ENCODE data around the gene TPGS2.
"Not testable (repeated sequence)": the region's sequence is repeated elsewhere in the genome, so short reads cannot be mapped to it uniquely, and the experiment has no call there.

TPGS2 gene

DNA sequence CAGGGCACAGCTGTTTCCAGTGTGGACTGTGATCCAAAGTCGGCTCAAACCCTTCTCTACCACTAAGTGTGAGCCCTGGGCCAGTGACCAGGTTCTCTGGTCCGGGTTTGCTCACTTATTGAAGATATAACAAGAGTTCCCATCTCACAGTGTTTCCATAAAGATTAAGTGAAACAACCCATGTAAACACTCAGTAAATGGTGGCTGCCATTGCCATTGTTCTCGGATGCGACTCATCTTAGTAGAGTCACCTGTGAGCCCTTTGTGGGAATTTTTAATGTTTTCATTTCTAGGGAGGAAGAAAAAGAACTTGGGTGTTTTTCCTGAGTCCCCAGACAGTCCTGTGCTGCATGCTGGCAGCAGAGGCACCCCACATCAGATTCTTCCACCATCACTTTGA, 53.4 kb downstream of the TPGS2 start:
- Histone ChIP-seq H3K4me3 (ENCODE audit: low read length) (no peak overlapping the region), H3K9ac (ENCODE audit: low read depth, low read length) (no peak overlapping the region), H3K4me1 (ENCODE audit: insufficient read depth, low read length) (peaks cover 3% of the 10 kb centered on the region; the same call in 1 of the 2 replicates), H3K36me3 (ENCODE audit: insufficient read depth, low read length) (no peaks in the 10 kb centered on the region), H3K9me3 (ENCODE audit: insufficient read depth, low read depth, low read length) (no peaks in the 10 kb centered on the region), H3K27ac (ENCODE audit: low read depth, low read length) (no peak overlapping the region), H3K27me3 (ENCODE audit: insufficient read depth, low read length) (no peaks in the 10 kb centered on the region)
- WGBS = 95% methylated on average over 4 of the region's 4 CpGs

DNA sequence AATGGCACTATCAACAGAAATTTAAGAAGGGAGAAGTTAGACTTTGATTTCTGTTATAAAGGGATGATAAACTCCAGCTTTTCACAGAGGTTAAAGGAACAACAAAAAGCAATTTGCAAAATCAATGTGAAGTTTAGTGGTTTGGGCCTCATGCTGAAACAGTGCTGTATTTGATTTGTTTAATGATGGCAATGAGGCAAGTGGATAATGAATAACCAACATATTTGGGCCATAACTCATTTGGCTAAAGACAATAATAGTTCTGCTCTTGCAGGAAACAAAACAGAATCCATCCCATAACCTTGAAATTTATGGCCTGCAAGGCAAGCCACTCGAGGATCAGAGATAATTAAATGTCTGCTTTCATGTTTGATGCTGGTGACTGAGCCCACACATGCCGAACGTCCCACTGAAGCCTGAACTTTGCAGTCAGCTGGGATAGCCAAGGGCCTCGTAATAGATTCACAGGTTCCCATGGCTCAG, 56.5 kb downstream of the TPGS2 start:
- Histone ChIP-seq H3K36me3 (ENCODE audit: insufficient read depth, low read length) (no peaks in the 10 kb centered on the region), H3K4me3 (ENCODE audit: low read length) (no peak overlapping the region), H3K4me1 (ENCODE audit: insufficient read depth, low read length) (peaks cover 3% of the 10 kb centered on the region; the same call in 1 of the 2 replicates), H3K9me3 (ENCODE audit: insufficient read depth, low read depth, low read length) (no peaks in the 10 kb centered on the region), H3K27me3 (ENCODE audit: insufficient read depth, low read length) (no peaks in the 10 kb centered on the region), H3K27ac (ENCODE audit: low read depth, low read length) (no peak overlapping the region), H3K9ac (ENCODE audit: low read depth, low read length) (no peak overlapping the region)
- WGBS = 91% methylated on average over 4 of the region's 4 CpGs

DNA sequence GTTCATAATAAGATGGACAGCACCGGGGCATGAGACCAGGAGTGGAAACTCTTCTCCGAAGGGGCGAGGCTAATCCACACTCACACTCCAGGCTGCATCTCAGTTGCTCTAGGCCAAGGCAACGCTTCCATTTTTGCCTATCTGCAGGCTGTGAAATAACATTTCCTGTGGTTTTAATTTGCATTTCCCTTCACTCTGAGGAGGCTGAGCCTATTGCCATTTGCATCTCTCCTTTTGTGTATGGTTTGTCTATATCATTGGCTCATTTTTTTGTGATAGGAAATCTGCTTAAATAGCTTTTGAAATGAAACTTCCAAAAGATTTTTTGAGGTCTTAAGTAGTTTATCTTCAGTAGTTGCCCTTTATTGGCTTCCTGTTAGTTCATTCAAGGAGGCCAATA, 57.6 kb downstream of the TPGS2 start:
- Histone ChIP-seq H3K4me3 (ENCODE audit: low read length) (no peak overlapping the region), H3K36me3 (ENCODE audit: insufficient read depth, low read length) (no peaks in the 10 kb centered on the region), H3K4me1 (ENCODE audit: insufficient read depth, low read length) (peaks cover 3% of the 10 kb centered on the region; the same call in 1 of the 2 replicates), H3K27ac (ENCODE audit: low read depth, low read length) (no peak overlapping the region), H3K9me3 (ENCODE audit: insufficient read depth, low read depth, low read length) (no peaks in the 10 kb centered on the region), H3K9ac (ENCODE audit: low read depth, low read length) (no peak overlapping the region), H3K27me3 (ENCODE audit: insufficient read depth, low read length) (no peaks in the 10 kb centered on the region)
- 89% methylated on average over 4 of the region's 4 CpGs for WGBS

DNA sequence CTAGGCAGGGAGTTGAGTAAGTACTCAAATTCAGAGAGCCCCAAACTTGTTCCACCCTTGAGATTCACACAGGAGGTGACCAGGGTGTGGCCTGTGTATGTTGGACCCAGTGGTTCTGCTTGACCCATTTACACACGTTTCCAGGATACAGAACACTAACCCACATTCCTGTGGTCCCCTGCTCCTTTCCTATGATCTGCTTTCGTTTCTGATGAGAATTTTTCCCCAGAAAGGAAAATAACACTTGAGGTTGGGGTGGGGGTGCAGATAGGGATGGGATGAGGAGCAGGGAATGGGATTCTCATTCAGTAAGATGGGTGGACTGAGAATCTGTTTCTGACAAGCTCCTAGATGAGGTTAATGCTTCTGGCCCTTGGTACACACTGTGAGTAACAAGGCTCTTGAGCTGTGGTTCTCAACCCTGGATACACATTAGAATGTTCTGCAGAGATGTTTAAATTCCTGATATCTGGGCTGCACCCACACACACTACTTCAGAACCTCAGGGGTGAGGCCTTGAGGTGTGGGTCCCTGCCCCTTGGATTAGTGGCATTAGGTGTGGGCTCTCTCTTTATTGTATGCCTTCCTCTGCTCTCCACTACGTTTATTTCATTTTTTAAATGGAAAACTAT, 58.4 kb downstream of the TPGS2 start:
- H3K4me3 ChIP-seq (ENCODE audit: low read length) = no peak overlapping the region
- no peaks in the 10 kb centered on the region for H3K9me3 ChIP-seq (ENCODE audit: insufficient read depth, low read depth, low read length)
- no peak overlapping the region for H3K27ac ChIP-seq (ENCODE audit: low read depth, low read length)
- 97% methylated on average over 3 of the region's 3 CpGs for WGBS
- H3K27me3 ChIP-seq (ENCODE audit: insufficient read depth, low read length) = no peaks in the 10 kb centered on the region
- H3K4me1 ChIP-seq (ENCODE audit: insufficient read depth, low read length) = peaks cover 3% of the 10 kb centered on the region; the same call in 1 of the 2 replicates
- no peak overlapping the region for H3K9ac ChIP-seq (ENCODE audit: low read depth, low read length)
- H3K36me3 ChIP-seq (ENCODE audit: insufficient read depth, low read length) = no peaks in the 10 kb centered on the region

DNA sequence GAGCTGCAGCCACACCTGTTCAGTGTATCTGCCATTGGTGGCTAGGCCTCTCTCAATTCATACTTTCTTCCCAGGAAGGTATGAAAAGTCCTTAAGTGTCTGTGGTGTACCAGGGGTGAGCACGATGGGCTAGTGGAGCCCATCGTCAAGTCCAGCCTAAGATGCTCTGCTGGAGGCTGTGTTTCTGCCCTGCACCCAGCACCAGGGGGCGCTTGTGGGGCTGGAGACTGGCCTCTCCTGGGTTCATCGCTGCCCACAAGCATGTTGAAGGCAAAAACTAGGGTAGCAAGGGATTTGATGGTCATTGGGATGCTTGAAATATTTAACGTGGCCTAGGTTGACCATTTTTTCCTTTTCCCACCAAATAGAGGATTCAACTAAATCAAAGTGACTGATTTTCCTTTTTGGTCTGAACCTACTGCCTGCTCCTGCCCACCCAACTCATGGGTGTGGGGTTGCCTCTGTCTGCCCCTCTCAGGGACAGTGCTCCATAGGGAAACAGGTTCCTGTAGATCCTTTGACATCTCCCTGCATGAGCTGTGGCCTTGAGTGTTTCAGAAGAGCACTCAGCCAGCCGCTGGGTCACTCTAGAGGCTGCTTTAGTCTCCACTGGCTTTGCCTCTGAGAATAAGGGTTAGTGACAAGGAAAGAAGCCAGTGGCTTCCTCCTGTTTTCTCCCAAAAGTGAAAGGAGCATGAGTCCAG, 59.0 kb downstream of the TPGS2 start:
- no peaks in the 10 kb centered on the region for H3K36me3 ChIP-seq (ENCODE audit: insufficient read depth, low read length)
- H3K9ac ChIP-seq (ENCODE audit: low read depth, low read length) = no peak overlapping the region
- no peaks in the 10 kb centered on the region for H3K27me3 ChIP-seq (ENCODE audit: insufficient read depth, low read length)
- no peak overlapping the region for H3K4me3 ChIP-seq (ENCODE audit: low read length)
- peaks cover 3% of the 10 kb centered on the region; the same call in 1 of the 2 replicates for H3K4me1 ChIP-seq (ENCODE audit: insufficient read depth, low read length)
- WGBS = 71% methylated on average over 6 of the region's 6 CpGs
- H3K9me3 ChIP-seq (ENCODE audit: insufficient read depth, low read depth, low read length) = no peaks in the 10 kb centered on the region
- no peak overlapping the region for H3K27ac ChIP-seq (ENCODE audit: low read depth, low read length)

DNA sequence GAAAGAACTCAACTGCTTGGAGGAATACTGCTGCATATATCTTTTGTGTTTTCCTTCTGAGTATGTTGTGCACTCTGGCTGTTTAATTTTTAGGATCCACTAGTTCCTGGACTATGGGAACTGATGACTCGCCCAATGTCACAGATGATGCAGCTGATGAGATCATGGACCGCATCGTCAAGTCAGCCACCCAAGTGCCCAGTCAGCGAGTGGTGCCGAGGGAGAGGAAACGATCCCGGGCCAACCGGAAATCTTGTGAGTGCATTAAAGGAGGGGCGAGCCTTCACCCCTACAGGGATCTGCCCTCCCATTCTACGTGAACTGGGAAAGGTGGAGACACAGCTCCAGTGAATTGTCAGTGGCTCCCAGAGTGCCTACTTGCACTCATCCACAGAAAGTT, 59.6 kb downstream of the TPGS2 start:
- 93% methylated on average over 10 of the region's 10 CpGs for WGBS
- H3K27me3 ChIP-seq (ENCODE audit: insufficient read depth, low read length) = no peaks in the 10 kb centered on the region

DNA sequence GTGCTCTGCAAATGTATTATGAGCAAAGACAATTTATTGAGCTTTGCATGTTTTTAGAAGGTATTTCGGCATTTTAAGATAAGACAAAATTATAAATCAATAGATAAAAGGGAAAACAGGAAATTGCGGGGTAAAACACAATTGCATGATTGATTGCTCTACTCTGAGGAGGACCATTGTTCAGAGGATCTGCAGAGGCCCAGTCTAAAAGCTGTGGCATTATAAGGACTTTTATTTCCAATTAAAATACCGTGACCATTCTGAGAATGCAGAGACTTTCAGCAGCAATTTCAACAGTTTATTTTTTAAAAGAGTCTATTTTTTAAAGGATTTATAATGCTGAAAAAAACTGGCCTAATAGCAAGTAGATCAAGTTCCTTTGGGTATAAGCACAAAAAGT, 62.0 kb downstream of the TPGS2 start:
- WGBS = 100% methylated on average over 2 of the region's 3 CpGs
- Histone ChIP-seq H3K9me3 (ENCODE audit: insufficient read depth, low read depth, low read length) (no peaks in the 10 kb centered on the region), H3K9ac (ENCODE audit: low read depth, low read length) (no peak overlapping the region), H3K27me3 (ENCODE audit: insufficient read depth, low read length) (no peaks in the 10 kb centered on the region), H3K4me1 (ENCODE audit: insufficient read depth, low read length) (peaks cover 3% of the 10 kb centered on the region; the same call in 1 of the 2 replicates), H3K36me3 (ENCODE audit: insufficient read depth, low read length) (peaks cover 3% of the 10 kb centered on the region; the same call in 1 of the 2 replicates), H3K4me3 (ENCODE audit: low read length) (no peak overlapping the region), H3K27ac (ENCODE audit: low read depth, low read length) (no peak overlapping the region)

More for the DNA sequence above, 59.6 kb downstream of the TPGS2 start:
- H3K4me3 ChIP-seq (ENCODE audit: low read length) = no peak overlapping the region
- peaks cover 3% of the 10 kb centered on the region; the same call in 1 of the 2 replicates for H3K4me1 ChIP-seq (ENCODE audit: insufficient read depth, low read length)
- H3K9me3 ChIP-seq (ENCODE audit: insufficient read depth, low read depth, low read length) = no peaks in the 10 kb centered on the region
- no peaks in the 10 kb centered on the region for H3K36me3 ChIP-seq (ENCODE audit: insufficient read depth, low read length)
- H3K27ac ChIP-seq (ENCODE audit: low read depth, low read length) = no peak overlapping the region
- H3K9ac ChIP-seq (ENCODE audit: low read depth, low read length) = no peak overlapping the region

DNA sequence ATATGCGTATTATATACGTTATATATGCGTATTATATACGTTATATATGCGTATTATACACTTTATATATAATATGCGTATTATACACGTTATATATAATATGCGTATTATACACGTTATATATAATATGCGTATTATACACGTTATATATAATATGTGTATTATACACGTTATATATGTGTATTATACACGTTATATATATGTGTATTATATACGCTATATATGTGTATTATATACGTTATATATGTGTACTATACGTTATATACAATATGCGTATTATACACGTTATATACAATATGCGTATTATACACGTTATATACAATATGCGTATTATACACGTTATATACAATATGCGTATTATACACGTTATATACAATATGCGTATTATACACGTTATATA, 65.8 kb downstream of the TPGS2 start:
- H3K9me3 ChIP-seq (ENCODE audit: insufficient read depth, low read depth, low read length); H3K4me3 ChIP-seq (ENCODE audit: low read length); H3K36me3 ChIP-seq (ENCODE audit: insufficient read depth, low read length); H3K27ac ChIP-seq (ENCODE audit: low read depth, low read length); H3K4me1 ChIP-seq (ENCODE audit: insufficient read depth, low read length); H3K9ac ChIP-seq (ENCODE audit: low read depth, low read length); H3K27me3 ChIP-seq (ENCODE audit: insufficient read depth, low read length): not testable (repeated sequence)
- no CpG with 5 or more reads among the region's 26 CpGs for WGBS

DNA sequence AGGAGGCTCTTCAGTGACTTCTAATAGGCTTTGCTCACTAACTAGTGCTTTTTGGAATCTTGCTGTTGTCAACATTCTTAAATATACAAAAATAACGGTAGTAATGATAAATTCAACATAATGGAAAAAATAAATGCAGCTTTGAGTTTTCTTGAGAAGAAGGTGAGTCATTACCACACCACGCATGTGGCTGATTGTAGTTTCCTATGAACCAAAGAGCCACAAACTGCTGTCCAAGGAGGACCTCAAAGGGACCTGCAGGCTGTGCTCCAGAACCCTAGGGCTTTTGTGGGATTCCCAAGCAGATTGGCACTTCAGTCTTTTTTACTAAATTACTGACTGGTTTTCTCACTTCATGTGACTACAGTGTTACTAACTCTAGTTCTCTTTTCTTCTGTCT, 66.7 kb downstream of the TPGS2 start:
- Histone ChIP-seq H3K9ac (ENCODE audit: low read depth, low read length) (no peak overlapping the region), H3K27me3 (ENCODE audit: insufficient read depth, low read length) (no peaks in the 10 kb centered on the region), H3K27ac (ENCODE audit: low read depth, low read length) (no peak overlapping the region), H3K4me1 (ENCODE audit: insufficient read depth, low read length) (no peaks in the 10 kb centered on the region), H3K36me3 (ENCODE audit: insufficient read depth, low read length) (peaks cover 3% of the 10 kb centered on the region; the same call in 1 of the 2 replicates), H3K9me3 (ENCODE audit: insufficient read depth, low read depth, low read length) (no peaks in the 10 kb centered on the region), H3K4me3 (ENCODE audit: low read length) (no peak overlapping the region)
- 97% methylated on average over 2 of the region's 2 CpGs for WGBS

DNA sequence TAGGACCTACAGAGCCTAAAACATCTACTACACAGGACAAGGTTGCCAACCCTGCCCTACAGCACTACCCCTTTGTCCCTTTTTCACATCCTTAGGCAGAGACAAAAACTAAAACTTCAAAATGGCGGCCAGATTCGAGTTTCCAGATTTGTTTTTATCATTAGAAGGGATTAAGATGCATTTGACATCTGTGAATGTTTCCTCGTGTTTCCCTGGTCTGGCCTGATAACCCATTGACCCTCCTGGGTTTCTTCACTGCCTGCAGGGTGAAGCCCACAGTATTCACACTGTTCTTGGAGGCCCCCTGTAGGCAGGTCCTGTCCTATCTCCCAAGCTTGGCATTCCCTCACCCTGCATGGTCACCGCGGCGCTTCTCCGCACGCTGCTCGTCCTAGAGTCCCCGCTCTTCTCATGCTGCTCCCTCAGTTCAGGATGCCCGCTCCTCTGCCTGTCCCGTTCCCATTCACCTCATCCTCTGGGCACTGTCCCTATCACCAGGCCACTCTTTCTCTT, 67.6 kb downstream of the TPGS2 start:
- WGBS = 91% methylated on average over 12 of the region's 12 CpGs
- H3K36me3 ChIP-seq (ENCODE audit: insufficient read depth, low read length) = peaks cover 3% of the 10 kb centered on the region; the same call in 1 of the 2 replicates
- no peak overlapping the region for H3K9ac ChIP-seq (ENCODE audit: low read depth, low read length)
- H3K4me3 ChIP-seq (ENCODE audit: low read length) = no peak overlapping the region
- H3K27ac ChIP-seq (ENCODE audit: low read depth, low read length) = no peak overlapping the region
- no peaks in the 10 kb centered on the region for H3K27me3 ChIP-seq (ENCODE audit: insufficient read depth, low read length)
- no peaks in the 10 kb centered on the region for H3K9me3 ChIP-seq (ENCODE audit: insufficient read depth, low read depth, low read length)
- H3K4me1 ChIP-seq (ENCODE audit: insufficient read depth, low read length) = no peaks in the 10 kb centered on the region

DNA sequence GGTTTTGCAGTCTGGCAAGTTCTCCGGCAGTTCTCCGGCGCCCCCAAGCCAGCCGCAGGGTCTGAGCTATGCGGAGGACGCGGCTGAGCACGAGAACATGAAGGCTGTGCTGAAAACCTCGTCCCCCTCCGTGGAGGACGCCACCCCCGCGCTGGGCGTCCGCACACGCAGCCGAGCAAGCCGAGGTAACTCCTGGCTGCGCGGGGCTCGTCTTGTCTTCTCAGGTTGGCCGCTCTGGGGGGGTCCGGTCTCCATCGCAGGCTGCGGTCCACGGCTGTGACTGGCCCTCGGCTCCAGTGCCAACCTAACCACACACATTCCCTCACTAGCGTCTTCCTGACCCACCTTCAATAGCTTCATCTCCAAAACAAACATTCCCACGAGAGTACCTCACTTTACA, 68.2 kb downstream of the TPGS2 start:
- H3K36me3 ChIP-seq (ENCODE audit: insufficient read depth, low read length) = peaks cover 3% of the 10 kb centered on the region; the same call in 1 of the 2 replicates
- no peak overlapping the region for H3K4me3 ChIP-seq (ENCODE audit: low read length)
- WGBS = 96% methylated on average over 29 of the region's 29 CpGs
- no peaks in the 10 kb centered on the region for H3K4me1 ChIP-seq (ENCODE audit: insufficient read depth, low read length)
- H3K27me3 ChIP-seq (ENCODE audit: insufficient read depth, low read length) = no peaks in the 10 kb centered on the region
- H3K9ac ChIP-seq (ENCODE audit: low read depth, low read length) = no peak overlapping the region
- no peaks in the 10 kb centered on the region for H3K9me3 ChIP-seq (ENCODE audit: insufficient read depth, low read depth, low read length)
- H3K27ac ChIP-seq (ENCODE audit: low read depth, low read length) = no peak overlapping the region
